Fibroblast of the aortic adventitia (primary cell): ENCODE data around the gene ZNF638. TPM values are rescaled to one million over a fixed set of nuclear protein-coding genes. Genes with fewer than 3 reads are reported as not detected.

Experiments
- DNase-seq: peaks from one replicate; pipeline ENCODE4 v3.0.0-alpha.2; 2010; ENCODE audit warnings: low read depth
- H3K4me3 ChIP-seq: 2 replicates; pipeline ENCODE4 v1.5.1; 2011; ENCODE audit warnings: low read depth, mild to moderate bottlenecking, control low read depth, low read length, moderate library complexity
- CTCF ChIP-seq: IDR thresholded peaks from 2 replicates; pipeline ENCODE4 v1.5.1; 2011; ENCODE audit warnings: mild to moderate bottlenecking, low read length, control low read depth, inconsistent platforms; ENCODE audit not compliant: insufficient read depth
- total RNA-seq: library from RNA; depleted of rRNA; stranded (reverse); fragments of >200 nt; gene quantifications from 2 replicates; pipeline ENCODE4 v1.2.3, GENCODE V29; 2012; ENCODE audit warnings: low replicate concordance

Gene ZNF638
- total RNA-seq, 1 donor = 123 TPM

- H3K4me3 ChIP-seq = no peak overlapping the region
- no peak for DNase-seq
- no peak for TF ChIP-seq CTCF
Measured at GRCh38 chr2:71291398-71291797, 40.2 kb upstream of the ZNF638 start.

GRCh38 chr2:71292159-71292558 lies 39.4 kb upstream of the ZNF638 start:
- no peak for TF ChIP-seq CTCF
- no peak for DNase-seq
- no peak overlapping the region for H3K4me3 ChIP-seq

- no peak overlapping the region for H3K4me3 ChIP-seq
- DNase-seq = no peak
- no peak for TF ChIP-seq CTCF
Measured at GRCh38 chr2:71298914-71299313, 32.7 kb upstream of the ZNF638 start.

- DNase-seq = peak; percentile 72
- peak; percentile 73 for TF ChIP-seq CTCF
Measured at GRCh38 chr2:71299507-71299906, 32.1 kb upstream of the ZNF638 start.

GRCh38 chr2:71303849-71304248 lies 27.7 kb upstream of the ZNF638 start:
- DNase-seq = no peak
- no peak overlapping the region for H3K4me3 ChIP-seq
- no peak for TF ChIP-seq CTCF

More at GRCh38 chr2:71299507-71299906, 32.1 kb upstream of the ZNF638 start:
- H3K4me3 ChIP-seq = no peak overlapping the region

- no peak overlapping the region for H3K4me3 ChIP-seq
- DNase-seq = peak; percentile 89
- no peak for TF ChIP-seq CTCF
Measured at GRCh38 chr2:71306762-71307161, 24.8 kb upstream of the ZNF638 start.

GRCh38 chr2:71313016-71313766 lies 18.4 kb upstream of the ZNF638 start:
- TF ChIP-seq CTCF = no peak
- peak; percentile 29 for DNase-seq
- H3K4me3 ChIP-seq = no peak overlapping the region
